RWPE2 (cell line): ENCODE results near the gene GAS2L2.

Experiments
- ATAC-seq: fragments of 200-7000 bp; cut with Tn5 transposase; 3 replicates; pipeline ENCODE4 v1.9.1; 2021; ENCODE audit warnings: low read depth
- DNase-seq: peaks from one replicate; pipeline ENCODE4 v3.0.0-alpha.2; 2020; ENCODE audit warnings: low spot score
- H3K27ac ChIP-seq: fragments of 450-650 bp; 2 replicates; pipeline ENCODE4 v1.5.1; 2017; ENCODE audit warnings: mild to moderate bottlenecking; ENCODE audit not compliant: poor library complexity, severe bottlenecking
- H3K27me3 ChIP-seq: fragments of 250-450 bp; sonication (Bioruptor Pico); 2 replicates; pipeline ENCODE4 v1.5.1; 2021; ENCODE audit warnings: mild to moderate bottlenecking, moderate library complexity; ENCODE audit not compliant: insufficient read depth, poor library complexity, severe bottlenecking
- H3K36me3 ChIP-seq: fragments of 250-450 bp; sonication (Bioruptor Pico); 2 replicates; pipeline ENCODE4 v1.5.1; 2020; ENCODE audit warnings: low read depth, mild to moderate bottlenecking, moderate library complexity
- H3K4me1 ChIP-seq: fragments of 250-450 bp; sonication (Bioruptor Pico); 2 replicates; pipeline ENCODE4 v1.5.1; 2021; ENCODE audit warnings: mild to moderate bottlenecking, moderate library complexity; ENCODE audit not compliant: insufficient read depth, poor library complexity, severe bottlenecking
- H3K4me3 ChIP-seq: fragments of 250-450 bp; sonication (Bioruptor Pico); 2 replicates; pipeline ENCODE4 v1.5.1; 2021; ENCODE audit warnings: mild to moderate bottlenecking, moderate library complexity; ENCODE audit not compliant: severe bottlenecking
- H3K9me3 ChIP-seq: fragments of 250-450 bp; sonication (Bioruptor Pico); 2 replicates; pipeline ENCODE4 v1.5.1; 2021; ENCODE audit warnings: mild to moderate bottlenecking, moderate library complexity; ENCODE audit not compliant: severe bottlenecking
- CTCF ChIP-seq: fragments of 450-650 bp; IDR thresholded peaks from one replicate; pipeline ENCODE4 v1.5.1; 2017; ENCODE audit warnings: mild to moderate bottlenecking, moderate library complexity; ENCODE audit not compliant: poor library complexity, severe bottlenecking

Gene GAS2L2

DNA sequence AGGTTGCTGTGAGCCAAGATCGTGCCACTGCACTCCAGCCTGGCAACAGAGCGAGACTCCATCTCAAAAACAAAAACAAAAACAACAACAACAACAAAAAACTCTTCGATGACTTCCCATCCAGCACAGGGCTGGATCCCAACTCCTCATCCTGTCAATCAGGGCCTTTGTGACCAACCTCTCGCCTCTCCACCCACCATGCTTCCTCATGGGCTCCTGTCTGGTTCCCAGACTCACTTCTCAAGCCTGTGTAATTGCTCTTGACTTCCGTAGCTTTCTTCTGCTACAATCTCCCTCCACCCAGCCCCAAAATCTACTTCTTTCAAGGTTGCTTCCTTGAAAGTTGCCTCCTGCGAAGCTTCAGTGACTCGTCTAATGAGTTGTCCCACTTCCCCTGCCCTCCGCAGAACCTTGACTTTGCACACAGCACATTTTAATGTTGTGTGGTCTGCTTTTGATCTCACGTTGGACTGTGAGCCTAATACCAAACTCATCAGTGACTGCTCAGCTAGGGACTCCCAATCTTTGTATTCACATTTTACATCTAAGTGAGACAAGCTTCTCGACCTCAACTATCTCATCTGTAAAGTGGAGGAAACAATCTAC, 22.5 kb downstream of the GAS2L2 start:
- ATAC-seq: no peak
- no peak for TF ChIP-seq CTCF
- no peaks in the 10 kb centered on the region for H3K27me3 ChIP-seq
- H3K4me3 ChIP-seq: no peak overlapping the region
- no peak overlapping the region for H3K27ac ChIP-seq
- H3K4me1 ChIP-seq: no peaks in the 10 kb centered on the region
- H3K9me3 ChIP-seq: no peaks in the 10 kb centered on the region
- H3K36me3 ChIP-seq: peaks cover under 1% of the 10 kb centered on the region; the same call in 1 of the 2 replicates
- no peak for DNase-seq

DNA sequence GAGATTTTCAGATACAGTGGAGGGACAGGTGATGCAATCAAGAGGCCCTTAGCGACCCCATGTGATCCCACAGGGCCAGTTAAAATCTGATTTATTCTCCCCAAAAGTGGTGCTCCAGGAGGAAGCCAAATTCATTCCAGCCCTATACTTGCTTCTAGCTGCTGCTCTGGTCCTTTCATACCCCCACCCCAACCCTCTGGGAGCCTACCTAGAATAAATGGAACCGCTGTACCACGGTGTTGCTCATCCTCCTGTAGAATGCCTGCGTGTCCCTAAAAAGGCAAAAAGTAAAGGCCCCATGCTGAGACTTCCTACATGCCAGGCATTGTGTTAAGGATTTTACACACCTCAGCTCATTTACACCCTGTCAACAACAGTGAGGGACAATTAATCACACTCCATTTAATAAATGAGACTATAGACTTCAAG, 23.6 kb downstream of the GAS2L2 start:
- TF ChIP-seq CTCF: no peak
- H3K27me3 ChIP-seq: no peaks in the 10 kb centered on the region
- H3K36me3 ChIP-seq: peaks cover 10% of the 10 kb centered on the region
- DNase-seq (no peak), ATAC-seq (no peak)
- H3K9me3 ChIP-seq: no peaks in the 10 kb centered on the region
- no peak overlapping the region for H3K27ac ChIP-seq
- H3K4me1 ChIP-seq: no peaks in the 10 kb centered on the region
- no peak overlapping the region for H3K4me3 ChIP-seq

GRCh38 chr17:35728551-35728950, 24.5 kb downstream of the GAS2L2 start:
- H3K27ac ChIP-seq: no peak overlapping the region
- H3K4me3 ChIP-seq: no peak overlapping the region
- ATAC-seq (no peak), DNase-seq (no peak)
- TF ChIP-seq CTCF: no peak
- no peaks in the 10 kb centered on the region for H3K9me3 ChIP-seq
- no peaks in the 10 kb centered on the region for H3K27me3 ChIP-seq
- no peaks in the 10 kb centered on the region for H3K4me1 ChIP-seq
- peaks cover 18% of the 10 kb centered on the region for H3K36me3 ChIP-seq

- H3K4me1 ChIP-seq: no peaks in the 10 kb centered on the region
- DNase-seq: no peak
Measured at GRCh38 chr17:35727635-35728034, 25.4 kb downstream of the GAS2L2 start.

More at GRCh38 chr17:35727635-35728034, 25.4 kb downstream of the GAS2L2 start:
- peaks cover 28% of the 10 kb centered on the region for H3K36me3 ChIP-seq
- no peak for TF ChIP-seq CTCF
- no peak overlapping the region for H3K4me3 ChIP-seq
- no peak for ATAC-seq
- H3K27ac ChIP-seq: no peak overlapping the region
- H3K9me3 ChIP-seq: no peaks in the 10 kb centered on the region
- H3K27me3 ChIP-seq: no peaks in the 10 kb centered on the region
